Natural killer cell (primary cell): ENCODE results near the gene OBP2A. TPM values are rescaled to one million over a fixed set of nuclear protein-coding genes. Genes with fewer than 3 reads are reported as not detected.

ENCODE experiments used
- ATAC-seq, 3 donors: fragments of 150-1000 bp in 2 of 3; fragments of 200-7000 bp in 1 of 3; cut with Tn5 transposase; 1 replicate in 1 of 3; 2 replicates in 2 of 3; pipeline ENCODE4 v1.10.0; 2021; ENCODE audit warnings: mild to moderate bottlenecking in 2 of 3, moderate library complexity in 2 of 3
- DNase-seq, 2 donors: peaks; one replicate each; pipeline versions ENCODE4 v3.0.0 to v3.0.0-alpha.2; 2013 to 2021; ENCODE audit warnings: mixed read lengths in 1 of 2
- H3K27ac ChIP-seq: one replicate; pipeline ENCODE4 v1.5.1; 2013; ENCODE audit warnings: mild to moderate bottlenecking, low read length
- H3K27me3 ChIP-seq: one replicate; pipeline ENCODE4 v1.6.1; 2013; ENCODE audit warnings: low read length; ENCODE audit not compliant: control insufficient read depth, insufficient read depth
- H3K36me3 ChIP-seq: one replicate; pipeline ENCODE4 v1.6.1; 2013; ENCODE audit warnings: low read length; ENCODE audit not compliant: control insufficient read depth, insufficient read depth
- H3K4me1 ChIP-seq: one replicate; pipeline ENCODE4 v1.6.1; 2013; ENCODE audit warnings: low read length; ENCODE audit not compliant: control insufficient read depth, insufficient read depth
- H3K4me3 ChIP-seq: one replicate; pipeline ENCODE4 v1.5.1; 2013; ENCODE audit warnings: low read length
- H3K9me3 ChIP-seq: one replicate; pipeline ENCODE4 v1.6.1; 2013; ENCODE audit warnings: low read length; ENCODE audit not compliant: control insufficient read depth, insufficient read depth
- H3K27ac Mint-ChIP-seq, 2 donors: one replicate each; pipeline ENCODE4 v1.8.0; 2022; ENCODE audit warnings: mild to moderate bottlenecking in 2 of 2, mixed read lengths in 2 of 2, moderate library complexity in 1 of 2
- H3K27me3 Mint-ChIP-seq, 2 donors: one replicate each; pipeline ENCODE4 v1.8.0; 2022; ENCODE audit warnings: low read depth in 2 of 2, mixed read lengths in 2 of 2
- H3K36me3 Mint-ChIP-seq: one replicate; pipeline ENCODE4 v1.8.0; 2022; ENCODE audit warnings: mixed read lengths
- H3K4me1 Mint-ChIP-seq, 2 donors: one replicate each; pipeline ENCODE4 v1.8.0; 2022; ENCODE audit warnings: mixed read lengths in 2 of 2
- H3K4me3 Mint-ChIP-seq: one replicate; pipeline ENCODE4 v1.8.0; 2022; ENCODE audit warnings: mild to moderate bottlenecking, moderate library complexity, mixed read lengths
- H3K9me3 Mint-ChIP-seq, 2 donors: one replicate each; pipeline ENCODE4 v1.8.0; 2022; ENCODE audit warnings: mixed read lengths in 2 of 2
- CTCF ChIP-seq: fragments of 200-600 bp; IDR thresholded peaks from one replicate; pipeline ENCODE4 v1.8.0; 2022; ENCODE audit warnings: antibody characterized with exemption
- WGBS: methylation state at CpG from one replicate; pipeline ENCODE4 v1.1.7; 2013; ENCODE audit warnings: missing lambda C conversion rate; ENCODE audit not compliant: insufficient coverage; 5-methylcytosine and 5-hydroxymethylcytosine counted together
- intact Hi-C: fragments of 100-400 bp; cut with micrococcal nuclease; formaldehyde crosslinking; loops from one replicate; pipeline ENCODE4 v1.14.2; 2022
- total RNA-seq, 4 donors: library from RNA; stranded (reverse); fragments of 120-200 nt in 1 of 4; gene quantifications; one replicate each; pipeline versions ENCODE4 v1.2.3 to v1.2.4, GENCODE V29; 2013 to 2022

The OBP2A gene
- total RNA-seq, 3 donors from 2014 or later (not counting 1 experiment from before 2014, with no cell fraction given): not detected

GRCh38 chr9:135563858-135564257 is 17.9 kb downstream of the OBP2A start:
- H3K4me3 ChIP-seq: no peak overlapping the region
- no peak for TF ChIP-seq CTCF
- no peaks in the 10 kb centered on the region for H3K36me3 ChIP-seq
- peaks cover under 1% of the 10 kb centered on the region for H3K9me3 ChIP-seq
- peaks cover 12 to 18% of the 10 kb centered on the region in 2 donors for H3K27me3 Mint-ChIP-seq
- H3K4me3 Mint-ChIP-seq: no peak overlapping the region
- no peaks in the 10 kb centered on the region for H3K36me3 Mint-ChIP-seq
- no peak overlapping the region for H3K27ac Mint-ChIP-seq
- H3K4me1 ChIP-seq: no peaks in the 10 kb centered on the region
- peaks cover 0 to 4% of the 10 kb centered on the region in 2 donors for H3K4me1 Mint-ChIP-seq
- no peaks in the 10 kb centered on the region for H3K27me3 ChIP-seq
- no peaks in the 10 kb centered on the region for H3K9me3 Mint-ChIP-seq
- no peak for DNase-seq
- ATAC-seq: no peak
- intact Hi-C loops: no loop called here
- 78% methylated on average over 12 of the region's 12 CpGs for WGBS
- no peak overlapping the region for H3K27ac ChIP-seq

- H3K4me3 Mint-ChIP-seq: no peak overlapping the region
Observed at GRCh38 chr9:135565141-135565628, 19.3 kb downstream of the OBP2A start.

GRCh38 chr9:135565636-135566035 is 19.7 kb downstream of the OBP2A start:
- Histone ChIP-seq H3K4me3 (no peak overlapping the region), H3K9me3 (peaks cover 3% of the 10 kb centered on the region), H3K4me1 (no peaks in the 10 kb centered on the region), H3K27me3 (no peaks in the 10 kb centered on the region), H3K27ac (no peak overlapping the region), H3K36me3 (no peaks in the 10 kb centered on the region)
- Mint-ChIP-seq H3K4me1 (peaks cover 0 to 4% of the 10 kb centered on the region in 2 donors), H3K4me3 (no peak overlapping the region), H3K27ac (no peak overlapping the region), H3K9me3 (peaks cover 0 to 3% of the 10 kb centered on the region in 2 donors), H3K36me3 (no peaks in the 10 kb centered on the region), H3K27me3 (peaks cover 8 to 9% of the 10 kb centered on the region in 2 donors)
- DNase-seq (no peak), ATAC-seq (no peak)
- 77% methylated on average over 8 of the region's 8 CpGs for WGBS
- intact Hi-C loops: no loop called here
- no peak for TF ChIP-seq CTCF

More at GRCh38 chr9:135565141-135565628, 19.3 kb downstream of the OBP2A start:
- Mint-ChIP-seq H3K27me3 (peaks cover 8 to 9% of the 10 kb centered on the region in 2 donors), H3K27ac (no peak overlapping the region), H3K4me1 (peaks cover 0 to 4% of the 10 kb centered on the region in 2 donors), H3K9me3 (peaks cover 0 to 3% of the 10 kb centered on the region in 2 donors), H3K36me3 (no peaks in the 10 kb centered on the region)
- ATAC-seq: no peak
- no peaks in the 10 kb centered on the region for H3K27me3 ChIP-seq
- H3K9me3 ChIP-seq: peaks cover 3% of the 10 kb centered on the region
- H3K4me3 ChIP-seq: no peak overlapping the region
- H3K27ac ChIP-seq: no peak overlapping the region
- H3K36me3 ChIP-seq: no peaks in the 10 kb centered on the region
- 81% methylated on average over 9 of the region's 9 CpGs for WGBS
- TF ChIP-seq CTCF: no peak
- no peaks in the 10 kb centered on the region for H3K4me1 ChIP-seq
- no peak for DNase-seq
- intact Hi-C loops: no loop called here

- Mint-ChIP-seq H3K27me3 (peaks cover 8 to 9% of the 10 kb centered on the region in 2 donors), H3K9me3 (peaks cover 0 to 3% of the 10 kb centered on the region in 2 donors), H3K27ac (no peak overlapping the region), H3K4me1 (peaks cover 0 to 4% of the 10 kb centered on the region in 2 donors), H3K36me3 (no peaks in the 10 kb centered on the region), H3K4me3 (no peak overlapping the region)
- no peak for TF ChIP-seq CTCF
- ATAC-seq (no peak), DNase-seq (no peak)
- Histone ChIP-seq H3K9me3 (peaks cover 3% of the 10 kb centered on the region), H3K4me3 (no peak overlapping the region), H3K27me3 (no peaks in the 10 kb centered on the region), H3K27ac (no peak overlapping the region), H3K36me3 (no peaks in the 10 kb centered on the region), H3K4me1 (no peaks in the 10 kb centered on the region)
- WGBS: 55% methylated on average over 10 of the region's 10 CpGs
- intact Hi-C loops: no loop called here
Observed at GRCh38 chr9:135566552-135566951, 20.6 kb downstream of the OBP2A start.
